HCT116 (cell line): ENCODE data around the gene PRAMEF1. TPM values are rescaled to one million over a fixed set of nuclear protein-coding genes. Genes with fewer than 3 reads are reported as not detected.

ENCODE experiments used
- ATAC-seq: fragments of 200-7000 bp; cut with Tn5 transposase; 2 replicates; pipeline ENCODE4 v1.9.1; 2020; ENCODE audit warnings: mild to moderate bottlenecking, moderate library complexity
- BruUV-seq: library from RNA; stranded (reverse); fragments of 400-500 nt; replicated peaks from 2 replicates; lab custom pipeline; 2021; lab: Mats Ljungman, UMichigan
- CTCF ChIA-PET: fragments of 300-600 bp; sonication (Branson Sonifier 250); formaldehyde crosslinking; loops from one replicate; lab custom pipeline; 2021; ENCODE audit warnings: antibody characterized with exemption; lab: Charles Lee
- POLR2A ChIA-PET: fragments of 300-600, 350-600 bp; sonication (Branson Sonifier 250); formaldehyde crosslinking; loops from one replicate; lab custom pipeline; 2021; ENCODE audit warnings: antibody characterized with exemption; lab: Charles Lee
- RAD21 ChIA-PET, 2 experiments: fragments of 300-600 bp; sonication (Branson Sonifier 250); formaldehyde crosslinking; loops; one replicate each; lab custom pipeline; 2023; ENCODE audit warnings: low total read pairs in 2 of 2; ENCODE audit not compliant: uncharacterized antibody in 2 of 2, unreplicated experiment in 2 of 2, low non-redundant PET in 1 of 2; lab: Charles Lee
- DNase-seq: peaks from one replicate; pipeline ENCODE4 v3.0.0-alpha.2; 2010; ENCODE audit warnings: low read depth, low spot score
- H2AFZ ChIP-seq: fragments of 200-600 bp; shearing (Covaris generic), sonication (generic); 2 replicates; pipeline ENCODE4 v1.6.1; 2017; ENCODE audit warnings: low read depth, mixed run types, mixed read lengths, antibody characterized with exemption, low read length; ENCODE audit not compliant: poor library complexity, severe bottlenecking
- H3K27ac ChIP-seq: 2 replicates; pipeline ENCODE4 v1.5.1; 2012; ENCODE audit warnings: low read depth, low read length
- H3K27me3 ChIP-seq: fragments of 200-600 bp; sonication (generic); 2 replicates; pipeline ENCODE4 v1.6.1; 2016; ENCODE audit warnings: mixed run types, low read length, mixed read lengths; ENCODE audit not compliant: insufficient read depth
- H3K36me3 ChIP-seq, 2 experiments: fragments of 200-500 bp in 1 of 2; fragments of 200-600 bp in 1 of 2; sonication (Bioruptor generic) in 1 of 2; sonication (generic) in 1 of 2; 2 replicates each; pipeline versions ENCODE4 v1.5.1 to v1.6.1; 2014 to 2016; ENCODE audit warnings: low read length in 2 of 2, inconsistent platforms in 1 of 2, mixed read lengths in 1 of 2, mixed run types in 1 of 2; ENCODE audit not compliant: insufficient read depth in 2 of 2, control insufficient read depth in 1 of 2
- H3K4me1 ChIP-seq, 2 experiments: fragments of 200-600 bp in 1 of 2; sonication (generic) in 1 of 2; 2 replicates each; pipeline versions ENCODE4 v1.5.1 to v1.6.1; 2012 to 2017; ENCODE audit warnings: low read length in 2 of 2, inconsistent platforms in 1 of 2, mild to moderate bottlenecking in 1 of 2, mixed read lengths in 1 of 2, mixed run types in 1 of 2, moderate library complexity in 1 of 2; ENCODE audit not compliant: insufficient read depth in 2 of 2, control insufficient read depth in 1 of 2
- H3K4me2 ChIP-seq: fragments of 200-600 bp; sonication (generic); 2 replicates; pipeline ENCODE4 v1.6.1; 2017; ENCODE audit warnings: mixed run types, low read length, mixed read lengths
- H3K4me3 ChIP-seq, 2 experiments: fragments of 200-600 bp in 1 of 2; sonication (generic) in 1 of 2; replicated peaks in 1 of 2; 2 replicates each; pipeline ENCODE4 v1.5.1; 2011 to 2016; ENCODE audit warnings: low read length in 2 of 2, control low read depth in 1 of 2, low read depth in 1 of 2, mild to moderate bottlenecking in 1 of 2, mixed read lengths in 1 of 2, mixed run types in 1 of 2
- H3K79me2 ChIP-seq: fragments of 200-600 bp; sonication (generic); 2 replicates; pipeline ENCODE4 v1.6.1; 2017; ENCODE audit warnings: mild to moderate bottlenecking, mixed run types, low read length, moderate library complexity, mixed read lengths; ENCODE audit not compliant: insufficient read depth
- H3K9ac ChIP-seq: fragments of 200-600 bp; sonication (generic); 2 replicates; pipeline ENCODE4 v1.6.1; 2016; ENCODE audit warnings: low read length, mixed read lengths
- H3K9me2 ChIP-seq: fragments of 200-600 bp; sonication (generic), shearing (Covaris generic); 2 replicates; pipeline ENCODE4 v1.6.1; 2017; ENCODE audit warnings: mixed run types, mild to moderate bottlenecking, moderate library complexity; ENCODE audit not compliant: insufficient read depth
- H3K9me3 ChIP-seq, 2 experiments: fragments of 200-500 bp in 1 of 2; fragments of 200-600 bp in 1 of 2; sonication (Bioruptor generic) in 1 of 2; sonication (generic) in 1 of 2; 2 replicates each; pipeline ENCODE4 v1.6.1; 2014 to 2017; ENCODE audit warnings: low read length in 2 of 2, mixed read lengths in 2 of 2, inconsistent platforms in 1 of 2, low read depth in 1 of 2, mild to moderate bottlenecking in 1 of 2, mixed run types in 1 of 2, moderate library complexity in 1 of 2; ENCODE audit not compliant: control insufficient read depth in 1 of 2, insufficient read depth in 1 of 2
- H4K20me1 ChIP-seq: fragments of 200-600 bp; sonication (generic), shearing (Covaris generic); 2 replicates; pipeline ENCODE4 v1.6.1; 2017; ENCODE audit warnings: mixed run types, mild to moderate bottlenecking, moderate library complexity; ENCODE audit not compliant: insufficient read depth
- CBX3 ChIP-seq: IDR thresholded peaks from 2 replicates; pipeline ENCODE4 v1.6.1; 2012; ENCODE audit warnings: low read depth
- EGR1 ChIP-seq: IDR thresholded peaks from 2 replicates; pipeline ENCODE4 v1.6.1; 2012; ENCODE audit warnings: low read depth
- ELF1 ChIP-seq: IDR thresholded peaks from 2 replicates; pipeline ENCODE4 v1.6.1; 2012; ENCODE audit warnings: low read depth, borderline replicate concordance
- POLR2A ChIP-seq: IDR thresholded peaks from 2 replicates; pipeline ENCODE4 v1.7.0; 2011; ENCODE audit warnings: borderline replicate concordance; ENCODE audit not compliant: insufficient read depth, insufficient read length; ENCODE audit errors: extremely low read depth
- REST ChIP-seq: IDR thresholded peaks from 2 replicates; pipeline ENCODE4 v1.6.1; 2012; ENCODE audit warnings: low read depth
- SIN3A ChIP-seq: IDR thresholded peaks from 2 replicates; pipeline ENCODE4 v1.6.1; 2012; ENCODE audit warnings: low read depth
- SP1 ChIP-seq: IDR thresholded peaks from 2 replicates; pipeline ENCODE4 v1.6.1; 2012; ENCODE audit warnings: low read depth
- SRF ChIP-seq: IDR thresholded peaks from 2 replicates; pipeline ENCODE4 v1.6.1; 2012; ENCODE audit warnings: low read depth
- YY1 ChIP-seq: IDR thresholded peaks from 2 replicates; pipeline ENCODE4 v1.6.1; 2011; ENCODE audit warnings: low read length, low read depth, moderate library complexity, mild to moderate bottlenecking; ENCODE audit not compliant: insufficient replicate concordance; ENCODE audit errors: extremely low read depth
- ZFX ChIP-seq: fragments of 450-650 bp; IDR thresholded peaks from 2 replicates; pipeline ENCODE4 v1.6.1; 2017
- ZNF274 ChIP-seq: fragments of 200-500 bp; sonication (Bioruptor generic); IDR thresholded peaks from 2 replicates; pipeline ENCODE4 v1.6.1; 2014; ENCODE audit warnings: mild to moderate bottlenecking, low read depth, low read length, inconsistent platforms
- intact Hi-C: fragments of 100-400 bp; cut with micrococcal nuclease; formaldehyde crosslinking; loops from 2 replicates; pipeline ENCODE4 v1.10.0; 2022
- total RNA-seq: library from RNA; stranded (reverse); gene quantifications from one replicate; pipeline ENCODE4 v1.2.1, GENCODE V29; 2021; ENCODE audit not compliant: unreplicated experiment
- TF ChIP-seq, protein P1 (sequence below), 3 experiments: fragments of 200-600 bp in 1 of 3; sonication (generic) in 1 of 3; IDR thresholded peaks in 2 of 3; conservative IDR thresholded peaks in 1 of 3; 2 replicates each; pipeline ENCODE4 v1.5.1; 2012 to 2017; ENCODE audit warnings: low read depth in 2 of 3, low read length in 2 of 3, antibody characterized with exemption in 1 of 3, borderline replicate concordance in 1 of 3, control low read depth in 1 of 3, mild to moderate bottlenecking in 1 of 3, mixed read lengths in 1 of 3, mixed run types in 1 of 3, moderate library complexity in 1 of 3; ENCODE audit not compliant: insufficient read depth in 1 of 3
- TF ChIP-seq, protein P2 (sequence below): IDR thresholded peaks from 2 replicates; pipeline ENCODE4 v1.6.1; 2011; ENCODE audit warnings: mild to moderate bottlenecking, low read length, moderate library complexity; ENCODE audit not compliant: insufficient replicate concordance; ENCODE audit errors: extremely low read depth

Gene PRAMEF1
- total RNA-seq, 1 experiment from 2014 or later: not detected

- no peaks in the 10 kb centered on the region for H3K9me3 ChIP-seq
- H3K9ac ChIP-seq: no peak overlapping the region
- H3K4me3 ChIP-seq: no peak overlapping the region
- DNase-seq (no peak), ATAC-seq (peak; percentile 47)
- H3K27me3 ChIP-seq: 0 out of 2 replicates have a peak, but pooled peaks cover 7% of the 10 kb centered on the region
- H3K4me2 ChIP-seq: no peak overlapping the region
- ChIA-PET CTCF (no interaction called here), RAD21 (no interaction called here), POLR2A (no interaction called here)
- BruUV-seq: no TSS peak
- intact Hi-C loops: no loop called here
- H4K20me1 ChIP-seq: no peaks in the 10 kb centered on the region
- no peaks in the 10 kb centered on the region for H3K9me2 ChIP-seq
- H3K4me1 ChIP-seq: no peaks in the 10 kb centered on the region
- no peak for TF ChIP-seq ZNF274
- no peak for TF ChIP-seq ZFX
- TF ChIP-seq, protein P1, sequence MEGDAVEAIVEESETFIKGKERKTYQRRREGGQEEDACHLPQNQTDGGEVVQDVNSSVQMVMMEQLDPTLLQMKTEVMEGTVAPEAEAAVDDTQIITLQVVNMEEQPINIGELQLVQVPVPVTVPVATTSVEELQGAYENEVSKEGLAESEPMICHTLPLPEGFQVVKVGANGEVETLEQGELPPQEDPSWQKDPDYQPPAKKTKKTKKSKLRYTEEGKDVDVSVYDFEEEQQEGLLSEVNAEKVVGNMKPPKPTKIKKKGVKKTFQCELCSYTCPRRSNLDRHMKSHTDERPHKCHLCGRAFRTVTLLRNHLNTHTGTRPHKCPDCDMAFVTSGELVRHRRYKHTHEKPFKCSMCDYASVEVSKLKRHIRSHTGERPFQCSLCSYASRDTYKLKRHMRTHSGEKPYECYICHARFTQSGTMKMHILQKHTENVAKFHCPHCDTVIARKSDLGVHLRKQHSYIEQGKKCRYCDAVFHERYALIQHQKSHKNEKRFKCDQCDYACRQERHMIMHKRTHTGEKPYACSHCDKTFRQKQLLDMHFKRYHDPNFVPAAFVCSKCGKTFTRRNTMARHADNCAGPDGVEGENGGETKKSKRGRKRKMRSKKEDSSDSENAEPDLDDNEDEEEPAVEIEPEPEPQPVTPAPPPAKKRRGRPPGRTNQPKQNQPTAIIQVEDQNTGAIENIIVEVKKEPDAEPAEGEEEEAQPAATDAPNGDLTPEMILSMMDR (IDR thresholded peaks at IDR 0.05 in 2 of 3, conservative IDR thresholded peaks at IDR 0.05 in 1 of 3; ENCODE audit: borderline replicate concordance in 1 of 3, insufficient read depth in 1 of 3, low read depth in 2 of 3, low read length in 2 of 3): no peak
- TF ChIP-seq YY1: no peak
- TF ChIP-seq EGR1: no peak
- TF ChIP-seq, protein P2, sequence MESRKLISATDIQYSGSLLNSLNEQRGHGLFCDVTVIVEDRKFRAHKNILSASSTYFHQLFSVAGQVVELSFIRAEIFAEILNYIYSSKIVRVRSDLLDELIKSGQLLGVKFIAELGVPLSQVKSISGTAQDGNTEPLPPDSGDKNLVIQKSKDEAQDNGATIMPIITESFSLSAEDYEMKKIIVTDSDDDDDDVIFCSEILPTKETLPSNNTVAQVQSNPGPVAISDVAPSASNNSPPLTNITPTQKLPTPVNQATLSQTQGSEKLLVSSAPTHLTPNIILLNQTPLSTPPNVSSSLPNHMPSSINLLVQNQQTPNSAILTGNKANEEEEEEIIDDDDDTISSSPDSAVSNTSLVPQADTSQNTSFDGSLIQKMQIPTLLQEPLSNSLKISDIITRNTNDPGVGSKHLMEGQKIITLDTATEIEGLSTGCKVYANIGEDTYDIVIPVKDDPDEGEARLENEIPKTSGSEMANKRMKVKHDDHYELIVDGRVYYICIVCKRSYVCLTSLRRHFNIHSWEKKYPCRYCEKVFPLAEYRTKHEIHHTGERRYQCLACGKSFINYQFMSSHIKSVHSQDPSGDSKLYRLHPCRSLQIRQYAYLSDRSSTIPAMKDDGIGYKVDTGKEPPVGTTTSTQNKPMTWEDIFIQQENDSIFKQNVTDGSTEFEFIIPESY: no peak
- no peak for TF ChIP-seq SP1
- TF ChIP-seq SRF: no peak
- no peak for TF ChIP-seq CBX3
- TF ChIP-seq ELF1: no peak
- no peak for TF ChIP-seq POLR2A
- TF ChIP-seq SIN3A: no peak
- TF ChIP-seq REST: no peak
- H2AFZ ChIP-seq: no peak overlapping the region
- no peaks in the 10 kb centered on the region for H3K79me2 ChIP-seq
- H3K36me3 ChIP-seq: no peaks in the 10 kb centered on the region
- no peak overlapping the region for H3K27ac ChIP-seq
Observed at GRCh38 chr1:12810691-12811408, 19.7 kb downstream of the PRAMEF1 start.
